Memory B cell (primary cell): ENCODE measurements around the gene EWSR1.
A peak's percentile ranks its signal among the peaks of the same experiment; 100 is the strongest.
"Not testable (repeated sequence)": the region's sequence is repeated elsewhere in the genome, so short reads cannot be mapped to it uniquely, and the experiment has no call there.

Source experiments
- ATAC-seq: fragments of 150-1000 bp; cut with Tn5 transposase; 2 replicates; pipeline ENCODE4 v1.10.0; 2021; ENCODE audit warnings: low read depth, mild to moderate bottlenecking, moderate library complexity
- DNase-seq, 2 donors: peaks; one replicate each; pipeline ENCODE4 v3.0.0; 2022; ENCODE audit warnings: low spot score in 2 of 2
- H3K27ac Mint-ChIP-seq: one replicate; pipeline ENCODE4 v1.8.0; 2022; ENCODE audit warnings: mild to moderate bottlenecking, moderate library complexity, mixed read lengths
- H3K27me3 Mint-ChIP-seq: one replicate; pipeline ENCODE4 v1.8.0; 2022; ENCODE audit warnings: mixed read lengths
- H3K36me3 Mint-ChIP-seq: one replicate; pipeline ENCODE4 v1.8.0; 2022; ENCODE audit warnings: mild to moderate bottlenecking, mixed read lengths
- H3K4me1 Mint-ChIP-seq: one replicate; pipeline ENCODE4 v1.8.0; 2022; ENCODE audit warnings: mixed read lengths
- H3K4me3 Mint-ChIP-seq: one replicate; pipeline ENCODE4 v1.8.0; 2022; ENCODE audit warnings: mild to moderate bottlenecking, moderate library complexity, mixed read lengths
- H3K9me3 Mint-ChIP-seq: one replicate; pipeline ENCODE4 v1.8.0; 2022; ENCODE audit warnings: mixed read lengths

Gene EWSR1

GRCh38 chr22:29240481-29240880 lies 27.6 kb upstream of the EWSR1 start:
- not testable (repeated sequence) for H3K4me1 Mint-ChIP-seq, H3K4me3 Mint-ChIP-seq, H3K36me3 Mint-ChIP-seq, H3K27ac Mint-ChIP-seq, H3K9me3 Mint-ChIP-seq, H3K27me3 Mint-ChIP-seq, ATAC-seq, DNase-seq

- Mint-ChIP-seq H3K9me3 (peaks cover 6% of the 10 kb centered on the region), H3K4me1 (peaks cover 2% of the 10 kb centered on the region), H3K4me3 (no peak overlapping the region), H3K36me3 (peaks cover 5% of the 10 kb centered on the region), H3K27me3 (peaks cover 9% of the 10 kb centered on the region), H3K27ac (no peak overlapping the region)
- no peak for DNase-seq
- ATAC-seq = no peak
Measured at GRCh38 chr22:29243874-29244446, 24.1 kb upstream of the EWSR1 start.

GRCh38 chr22:29244785-29245625 lies 23.1 kb upstream of the EWSR1 start:
- H3K4me1 Mint-ChIP-seq = peaks cover 2% of the 10 kb centered on the region

DNA sequence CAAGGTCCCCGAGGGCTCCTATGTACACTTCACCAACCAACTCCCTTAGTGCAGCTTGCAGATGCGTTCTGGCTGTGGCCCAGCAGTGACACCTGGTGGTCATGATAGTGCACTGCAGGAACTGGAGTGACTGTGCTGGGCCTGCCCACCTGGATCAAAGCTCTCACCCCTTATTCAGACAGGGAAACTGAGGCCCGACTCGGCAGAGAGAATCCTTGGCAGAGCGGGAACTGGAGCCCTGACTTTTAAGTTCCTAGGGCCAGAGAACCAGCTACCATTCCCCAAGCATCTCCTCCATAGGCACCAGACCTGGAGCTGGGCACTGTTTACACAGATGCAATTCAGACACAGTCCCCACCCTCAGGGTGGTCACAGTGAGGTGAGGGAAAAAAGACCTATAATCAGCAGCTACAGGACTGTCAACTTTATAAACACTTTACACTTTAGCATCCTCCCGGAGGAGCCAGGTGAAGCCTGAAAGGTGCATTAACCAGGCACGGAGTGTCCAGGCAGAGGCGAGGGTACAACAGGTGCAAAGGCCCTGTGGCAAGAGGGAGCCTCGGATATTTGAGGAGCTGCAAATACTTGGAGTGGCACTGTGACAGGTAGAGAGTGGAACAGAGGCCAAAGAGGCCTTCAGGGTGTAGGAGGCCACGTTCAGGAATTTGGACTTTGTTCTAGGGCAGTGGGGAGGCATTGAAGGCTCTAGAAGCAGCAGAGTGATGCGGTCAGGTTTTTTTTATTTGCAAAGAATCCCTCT lies 22.3 kb upstream of the EWSR1 start:
- Mint-ChIP-seq H3K4me3 (no peak overlapping the region), H3K27me3 (peaks cover 9% of the 10 kb centered on the region), H3K36me3 (peaks cover 2% of the 10 kb centered on the region), H3K4me1 (peaks cover 2% of the 10 kb centered on the region), H3K9me3 (peaks cover 3% of the 10 kb centered on the region), H3K27ac (no peak overlapping the region)
- DNase-seq = peak; percentile 67 to 72
- peak; percentile 82 for ATAC-seq

More at GRCh38 chr22:29244785-29245625, 23.1 kb upstream of the EWSR1 start:
- peaks cover 3% of the 10 kb centered on the region for H3K9me3 Mint-ChIP-seq
- H3K36me3 Mint-ChIP-seq = peaks cover 2% of the 10 kb centered on the region
- no peak for ATAC-seq
- peaks cover 9% of the 10 kb centered on the region for H3K27me3 Mint-ChIP-seq
- no peak for DNase-seq
- no peak overlapping the region for H3K27ac Mint-ChIP-seq
- no peak overlapping the region for H3K4me3 Mint-ChIP-seq

GRCh38 chr22:29247891-29248290 lies 20.2 kb upstream of the EWSR1 start:
- H3K36me3 Mint-ChIP-seq, H3K27ac Mint-ChIP-seq, H3K4me3 Mint-ChIP-seq: not testable (repeated sequence)

DNA sequence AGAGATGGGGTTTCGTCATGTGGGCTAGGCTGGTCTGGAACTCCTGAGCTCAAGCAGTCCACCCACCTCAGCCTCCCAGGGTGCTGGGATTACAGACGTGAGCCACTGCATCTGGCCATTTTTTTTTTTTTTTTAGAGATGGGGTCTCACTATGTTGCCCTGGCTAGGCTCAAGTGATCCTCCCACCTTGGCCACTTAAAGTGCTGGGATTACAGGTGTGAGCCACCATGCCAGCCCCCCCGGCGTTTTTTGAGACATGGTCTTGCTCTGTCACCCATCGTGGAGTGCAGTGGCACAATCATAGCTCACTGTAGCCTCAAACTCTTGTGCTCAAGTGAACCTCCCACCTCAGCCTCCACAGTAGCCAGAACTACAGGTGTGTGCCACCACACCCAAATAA lies 16.8 kb upstream of the EWSR1 start:
- Mint-ChIP-seq H3K36me3 (no peaks in the 10 kb centered on the region), H3K9me3 (no peaks in the 10 kb centered on the region), H3K4me3 (no peak overlapping the region), H3K4me1 (no peaks in the 10 kb centered on the region), H3K27ac (no peak overlapping the region), H3K27me3 (peaks cover 7% of the 10 kb centered on the region)
- no peak for ATAC-seq
- no peak for DNase-seq

More at GRCh38 chr22:29247891-29248290, 20.2 kb upstream of the EWSR1 start:
- not testable (repeated sequence) for DNase-seq, H3K9me3 Mint-ChIP-seq, H3K4me1 Mint-ChIP-seq, ATAC-seq
- H3K27me3 Mint-ChIP-seq = peaks cover 12% of the 10 kb centered on the region

- Mint-ChIP-seq H3K36me3 (no peaks in the 10 kb centered on the region), H3K4me1 (no peaks in the 10 kb centered on the region), H3K27me3 (peaks cover 7% of the 10 kb centered on the region), H3K9me3 (no peaks in the 10 kb centered on the region), H3K4me3 (no peak overlapping the region), H3K27ac (no peak overlapping the region)
- DNase-seq = no peak
- ATAC-seq = no peak
Measured at GRCh38 chr22:29251981-29252911, 15.8 kb upstream of the EWSR1 start.

DNA sequence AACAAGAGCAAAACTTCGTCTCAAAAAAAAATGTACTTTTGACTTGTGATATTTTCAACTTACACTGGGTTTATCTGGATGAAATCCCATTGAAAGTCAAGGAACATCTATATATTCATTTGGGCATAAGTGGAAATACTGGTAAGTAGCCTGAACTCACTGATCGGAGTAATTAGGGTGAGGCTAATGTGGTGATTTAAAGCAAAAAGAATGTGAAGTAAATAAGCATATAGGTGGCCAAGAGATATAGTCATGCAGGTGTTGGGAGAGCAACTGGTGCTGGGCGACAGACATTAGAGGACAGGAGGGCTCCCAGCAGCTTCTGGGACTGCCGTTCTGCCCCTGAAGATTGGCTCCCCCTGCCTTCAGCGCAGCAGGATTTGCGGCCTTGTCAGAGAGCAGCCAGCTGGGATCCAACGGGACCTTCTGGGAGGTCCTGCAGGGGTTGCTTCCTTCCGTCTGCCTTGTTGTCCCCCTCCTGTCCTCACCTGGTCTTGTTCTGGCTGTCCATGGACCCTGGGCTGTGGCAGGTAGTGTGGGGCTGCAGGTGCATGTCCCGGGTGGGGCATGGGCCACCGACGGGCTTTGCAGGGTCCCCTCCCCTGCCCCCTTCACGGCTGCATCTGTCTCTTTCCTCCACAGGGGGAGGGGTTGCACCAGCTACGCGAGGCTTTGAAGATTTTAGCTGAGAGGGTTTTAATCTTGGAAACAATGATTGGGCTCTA lies 14.3 kb upstream of the EWSR1 start:
- Mint-ChIP-seq H3K27ac (no peak overlapping the region), H3K4me3 (no peak overlapping the region), H3K27me3 (peaks cover 7% of the 10 kb centered on the region), H3K9me3 (no peaks in the 10 kb centered on the region), H3K4me1 (peaks cover 3% of the 10 kb centered on the region), H3K36me3 (no peaks in the 10 kb centered on the region)
- no peak for DNase-seq
- ATAC-seq = no peak

- peaks cover 3% of the 10 kb centered on the region for H3K4me1 Mint-ChIP-seq
- H3K27ac Mint-ChIP-seq = no peak overlapping the region
- no peak for ATAC-seq
- H3K9me3 Mint-ChIP-seq = no peaks in the 10 kb centered on the region
- no peaks in the 10 kb centered on the region for H3K36me3 Mint-ChIP-seq
- peaks cover 7% of the 10 kb centered on the region for H3K27me3 Mint-ChIP-seq
- DNase-seq = no peak
- no peak overlapping the region for H3K4me3 Mint-ChIP-seq
Measured at GRCh38 chr22:29254286-29254660, 13.8 kb upstream of the EWSR1 start.

- Mint-ChIP-seq H3K27me3 (peaks cover 7% of the 10 kb centered on the region), H3K9me3 (no peaks in the 10 kb centered on the region), H3K27ac (no peak overlapping the region), H3K36me3 (no peaks in the 10 kb centered on the region), H3K4me1 (peaks cover 3% of the 10 kb centered on the region), H3K4me3 (no peak overlapping the region)
- ATAC-seq (no peak), DNase-seq (no peak)
Measured at GRCh38 chr22:29255064-29255621, 12.9 kb upstream of the EWSR1 start.

DNA sequence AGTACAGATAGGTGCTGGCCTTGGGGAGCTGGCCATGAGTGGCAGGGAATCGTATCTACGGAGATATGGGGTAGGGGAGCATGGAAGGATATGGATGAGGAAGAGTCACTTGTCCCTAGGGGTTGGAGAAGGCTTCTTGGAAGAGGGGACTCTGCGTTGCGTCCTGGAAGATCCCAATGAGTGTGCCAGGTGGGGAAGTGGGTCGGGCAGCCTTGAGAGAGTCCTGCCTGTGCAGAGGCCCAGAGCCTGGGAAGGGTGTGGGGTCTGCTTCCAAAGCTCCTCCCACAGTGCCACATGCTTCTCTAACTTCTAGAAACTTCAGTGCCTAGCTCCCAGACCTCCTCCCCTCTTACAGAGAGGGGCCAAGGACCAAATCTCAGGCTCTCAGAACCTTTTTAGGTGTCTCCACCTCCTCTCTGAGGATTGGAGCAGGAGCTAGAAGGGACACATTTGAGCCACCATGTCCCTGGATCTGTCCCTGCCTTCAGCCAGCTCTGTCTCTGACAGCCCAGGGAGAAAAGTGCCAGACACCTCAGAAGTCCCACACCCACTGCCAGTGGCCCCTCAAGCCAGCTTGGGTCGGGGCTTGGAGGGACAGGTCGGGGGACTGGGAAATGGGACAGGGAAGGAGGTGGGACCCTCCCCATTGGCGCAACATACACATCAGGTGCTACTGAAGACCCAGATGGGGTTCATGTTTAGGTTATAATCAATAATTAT lies 11.3 kb upstream of the EWSR1 start:
- no peaks in the 10 kb centered on the region for H3K9me3 Mint-ChIP-seq
- no peaks in the 10 kb centered on the region for H3K36me3 Mint-ChIP-seq
- H3K27me3 Mint-ChIP-seq = peaks cover 7% of the 10 kb centered on the region
- H3K4me3 Mint-ChIP-seq = no peak overlapping the region
- H3K27ac Mint-ChIP-seq = no peak overlapping the region
- DNase-seq (no peak), ATAC-seq (no peak)
- H3K4me1 Mint-ChIP-seq = peaks cover 3% of the 10 kb centered on the region

DNA sequence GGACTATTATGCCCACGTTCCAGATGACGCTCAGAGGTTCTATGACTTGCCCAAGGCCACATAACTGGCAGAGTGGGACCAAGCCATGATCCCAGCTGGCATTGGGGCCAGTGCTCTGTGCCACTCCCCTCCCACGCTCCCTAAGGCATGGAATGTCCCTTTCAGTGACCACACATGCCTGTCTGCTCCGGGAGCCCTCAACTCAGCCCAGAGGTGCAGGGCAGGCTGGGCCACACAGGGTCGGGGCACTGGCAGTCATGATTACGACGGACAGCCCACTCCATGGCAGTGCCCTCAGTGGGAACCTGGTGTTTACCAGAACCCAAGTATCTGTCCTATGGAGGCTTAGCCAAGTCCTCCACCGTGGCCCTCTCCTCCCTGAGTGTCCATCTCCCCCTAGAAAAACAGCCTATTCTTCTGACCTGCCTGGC lies 10.3 kb upstream of the EWSR1 start:
- no peaks in the 10 kb centered on the region for H3K36me3 Mint-ChIP-seq
- no peak overlapping the region for H3K27ac Mint-ChIP-seq
- no peaks in the 10 kb centered on the region for H3K9me3 Mint-ChIP-seq
- H3K27me3 Mint-ChIP-seq = peaks cover 4% of the 10 kb centered on the region
- DNase-seq (no peak), ATAC-seq (no peak)
- peaks cover 3% of the 10 kb centered on the region for H3K4me1 Mint-ChIP-seq
- no peak overlapping the region for H3K4me3 Mint-ChIP-seq
